ENCODE measurements around the gene TTC14. TPM values are rescaled to one million over a fixed set of nuclear protein-coding genes. Genes with fewer than 3 reads are reported as not detected.

Gene TTC14
- total RNA-seq, 1 donor from 2014 or later = 36.9 TPM

- no peak for TF ChIP-seq CTCF (IDR thresholded peaks at IDR 0.05)
- H3K9me3 Mint-ChIP-seq (ENCODE audit: low read depth) = no peaks in the 10 kb centered on the region
- H3K27ac Mint-ChIP-seq (ENCODE audit: unreplicated experiment) = no peak overlapping the region
- no peak overlapping the region for H3K4me3 Mint-ChIP-seq (ENCODE audit: unreplicated experiment)
- no peak for DNase-seq (ENCODE audit: low spot score)
- peaks cover 8% of the 10 kb centered on the region for H3K4me1 Mint-ChIP-seq (ENCODE audit: low read depth)
- H3K27me3 Mint-ChIP-seq (ENCODE audit: low read depth) = no peaks in the 10 kb centered on the region
- peaks cover 4% of the 10 kb centered on the region for H3K36me3 Mint-ChIP-seq (ENCODE audit: low read depth)
Observed at GRCh38 chr3:180619723-180620122, 17.8 kb downstream of the TTC14 start.

GRCh38 chr3:180624714-180625113, 22.8 kb downstream of the TTC14 start:
- Mint-ChIP-seq H3K27ac (ENCODE audit: unreplicated experiment) (no peak overlapping the region), H3K27me3 (ENCODE audit: low read depth) (no peaks in the 10 kb centered on the region), H3K4me3 (ENCODE audit: unreplicated experiment) (no peak overlapping the region), H3K36me3 (ENCODE audit: low read depth) (peaks cover 7% of the 10 kb centered on the region), H3K4me1 (ENCODE audit: low read depth) (peaks cover 3% of the 10 kb centered on the region), H3K9me3 (ENCODE audit: low read depth) (no peaks in the 10 kb centered on the region)
- no peak for DNase-seq (ENCODE audit: low spot score)
- TF ChIP-seq CTCF (IDR thresholded peaks at IDR 0.05) = no peak

- H3K9me3 Mint-ChIP-seq (ENCODE audit: low read depth) = no peaks in the 10 kb centered on the region
Observed at GRCh38 chr3:180626844-180627243, 24.9 kb downstream of the TTC14 start.

GRCh38 chr3:180630371-180630770, 28.4 kb downstream of the TTC14 start:
- Mint-ChIP-seq H3K36me3 (ENCODE audit: low read depth) (peaks cover 2% of the 10 kb centered on the region), H3K9me3 (ENCODE audit: low read depth) (no peaks in the 10 kb centered on the region)

More at GRCh38 chr3:180626844-180627243, 24.9 kb downstream of the TTC14 start:
- H3K27ac Mint-ChIP-seq (ENCODE audit: unreplicated experiment) = no peak overlapping the region
- no peak overlapping the region for H3K4me3 Mint-ChIP-seq (ENCODE audit: unreplicated experiment)
- H3K4me1 Mint-ChIP-seq (ENCODE audit: low read depth) = no peaks in the 10 kb centered on the region
- H3K36me3 Mint-ChIP-seq (ENCODE audit: low read depth) = peaks cover 7% of the 10 kb centered on the region
- H3K27me3 Mint-ChIP-seq (ENCODE audit: low read depth) = no peaks in the 10 kb centered on the region
- no peak for TF ChIP-seq CTCF (IDR thresholded peaks at IDR 0.05)
- DNase-seq (ENCODE audit: low spot score) = no peak

GRCh38 chr3:180631317-180631716, 29.4 kb downstream of the TTC14 start:
- Mint-ChIP-seq H3K27ac (ENCODE audit: unreplicated experiment) (no peak overlapping the region), H3K4me3 (ENCODE audit: unreplicated experiment) (no peak overlapping the region), H3K9me3 (ENCODE audit: low read depth) (no peaks in the 10 kb centered on the region), H3K36me3 (ENCODE audit: low read depth) (no peaks in the 10 kb centered on the region), H3K27me3 (ENCODE audit: low read depth) (peaks cover 26% of the 10 kb centered on the region), H3K4me1 (ENCODE audit: low read depth) (no peaks in the 10 kb centered on the region)
- no peak for DNase-seq (ENCODE audit: low spot score)
- TF ChIP-seq CTCF (IDR thresholded peaks at IDR 0.05) = peak; percentile 48

More at GRCh38 chr3:180630371-180630770, 28.4 kb downstream of the TTC14 start:
- no peak for DNase-seq (ENCODE audit: low spot score)
- Mint-ChIP-seq H3K27ac (ENCODE audit: unreplicated experiment) (no peak overlapping the region), H3K27me3 (ENCODE audit: low read depth) (peaks cover 19% of the 10 kb centered on the region), H3K4me1 (ENCODE audit: low read depth) (no peaks in the 10 kb centered on the region), H3K4me3 (ENCODE audit: unreplicated experiment) (no peak overlapping the region)
- no peak for TF ChIP-seq CTCF (IDR thresholded peaks at IDR 0.05)

Measured in chondrocyte (in vitro differentiated cells).